ENCODE results near the gene EPN1. TPM values are rescaled to one million over a fixed set of nuclear protein-coding genes. Genes with fewer than 3 reads are reported as not detected.

The EPN1 gene
- total and polyA plus RNA-seq, 9 of the 15 experiments (the other 6 are each of a cell fraction or from before 2014, with no cell fraction given) = 0.08 to 138 (median 12.7) TPM

GRCh38 chr19:55638864-55639359 lies 36.1 kb upstream of the EPN1 start (continued):
- TF ChIP-seq CBX3 (IDR thresholded peaks at IDR 0.05; ENCODE audit: borderline replicate concordance in 1 of 2, low read length in 2 of 2) = peak in 1 of 2 experiments; percentile 84; a peak in 2 of 3 replicates
- TF ChIP-seq PCBP1 (IDR thresholded peaks at IDR 0.05; ENCODE audit: low read depth, low read length, poor library complexity, severe bottlenecking) = no peak
- no peak for TF ChIP-seq CAMTA2 (CRISPR knock-in tag; conservative IDR thresholded peaks at IDR 0.05)
- no peak for TF ChIP-seq MITF (IDR thresholded peaks at IDR 0.05)
- no peak for TF ChIP-seq SRF (CRISPR knock-in tag; IDR thresholded peaks at IDR 0.05)
- TF ChIP-seq KDM4B (IDR thresholded peaks at IDR 0.05; ENCODE audit: borderline replicate concordance in 2 of 2, low read depth in 1 of 2) = no peak
- TF ChIP-seq, protein P1, sequence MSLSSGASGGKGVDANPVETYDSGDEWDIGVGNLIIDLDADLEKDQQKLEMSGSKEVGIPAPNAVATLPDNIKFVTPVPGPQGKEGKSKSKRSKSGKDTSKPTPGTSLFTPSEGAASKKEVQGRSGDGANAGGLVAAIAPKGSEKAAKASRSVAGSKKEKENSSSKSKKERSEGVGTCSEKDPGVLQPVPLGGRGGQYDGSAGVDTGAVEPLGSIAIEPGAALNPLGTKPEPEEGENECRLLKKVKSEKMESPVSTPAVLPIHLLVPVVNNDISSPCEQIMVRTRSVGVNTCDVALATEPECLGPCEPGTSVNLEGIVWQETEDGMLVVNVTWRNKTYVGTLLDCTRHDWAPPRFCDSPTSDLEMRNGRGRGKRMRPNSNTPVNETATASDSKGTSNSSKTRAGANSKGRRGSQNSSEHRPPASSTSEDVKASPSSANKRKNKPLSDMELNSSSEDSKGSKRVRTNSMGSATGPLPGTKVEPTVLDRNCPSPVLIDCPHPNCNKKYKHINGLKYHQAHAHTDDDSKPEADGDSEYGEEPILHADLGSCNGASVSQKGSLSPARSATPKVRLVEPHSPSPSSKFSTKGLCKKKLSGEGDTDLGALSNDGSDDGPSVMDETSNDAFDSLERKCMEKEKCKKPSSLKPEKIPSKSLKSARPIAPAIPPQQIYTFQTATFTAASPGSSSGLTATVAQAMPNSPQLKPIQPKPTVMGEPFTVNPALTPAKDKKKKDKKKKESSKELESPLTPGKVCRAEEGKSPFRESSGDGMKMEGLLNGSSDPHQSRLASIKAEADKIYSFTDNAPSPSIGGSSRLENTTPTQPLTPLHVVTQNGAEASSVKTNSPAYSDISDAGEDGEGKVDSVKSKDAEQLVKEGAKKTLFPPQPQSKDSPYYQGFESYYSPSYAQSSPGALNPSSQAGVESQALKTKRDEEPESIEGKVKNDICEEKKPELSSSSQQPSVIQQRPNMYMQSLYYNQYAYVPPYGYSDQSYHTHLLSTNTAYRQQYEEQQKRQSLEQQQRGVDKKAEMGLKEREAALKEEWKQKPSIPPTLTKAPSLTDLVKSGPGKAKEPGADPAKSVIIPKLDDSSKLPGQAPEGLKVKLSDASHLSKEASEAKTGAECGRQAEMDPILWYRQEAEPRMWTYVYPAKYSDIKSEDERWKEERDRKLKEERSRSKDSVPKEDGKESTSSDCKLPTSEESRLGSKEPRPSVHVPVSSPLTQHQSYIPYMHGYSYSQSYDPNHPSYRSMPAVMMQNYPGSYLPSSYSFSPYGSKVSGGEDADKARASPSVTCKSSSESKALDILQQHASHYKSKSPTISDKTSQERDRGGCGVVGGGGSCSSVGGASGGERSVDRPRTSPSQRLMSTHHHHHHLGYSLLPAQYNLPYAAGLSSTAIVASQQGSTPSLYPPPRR (CRISPR knock-in tag; IDR thresholded peaks at IDR 0.05; ENCODE audit: borderline replicate concordance) = no peak
- TF ChIP-seq, protein P2, sequence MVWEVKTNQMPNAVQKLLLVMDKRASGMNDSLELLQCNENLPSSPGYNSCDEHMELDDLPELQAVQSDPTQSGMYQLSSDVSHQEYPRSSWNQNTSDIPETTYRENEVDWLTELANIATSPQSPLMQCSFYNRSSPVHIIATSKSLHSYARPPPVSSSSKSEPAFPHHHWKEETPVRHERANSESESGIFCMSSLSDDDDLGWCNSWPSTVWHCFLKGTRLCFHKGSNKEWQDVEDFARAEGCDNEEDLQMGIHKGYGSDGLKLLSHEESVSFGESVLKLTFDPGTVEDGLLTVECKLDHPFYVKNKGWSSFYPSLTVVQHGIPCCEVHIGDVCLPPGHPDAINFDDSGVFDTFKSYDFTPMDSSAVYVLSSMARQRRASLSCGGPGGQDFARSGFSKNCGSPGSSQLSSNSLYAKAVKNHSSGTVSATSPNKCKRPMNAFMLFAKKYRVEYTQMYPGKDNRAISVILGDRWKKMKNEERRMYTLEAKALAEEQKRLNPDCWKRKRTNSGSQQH (CRISPR knock-in tag; IDR thresholded peaks at IDR 0.05) = no peak
- no peak for TF ChIP-seq TSC22D4 (tag; IDR thresholded peaks at IDR 0.05)
- no peak for TF ChIP-seq ZNF354B (CRISPR knock-in tag; IDR thresholded peaks at IDR 0.05)
- no peak for TF ChIP-seq ZNF174 (CRISPR knock-in tag; IDR thresholded peaks at IDR 0.05)
- no peak for TF ChIP-seq NR1H2 (CRISPR knock-in tag; IDR thresholded peaks at IDR 0.05)
- TF ChIP-seq CC2D1A (IDR thresholded peaks at IDR 0.05) = peak; percentile 93
- no peak for TF ChIP-seq RBM14 (IDR thresholded peaks at IDR 0.05; ENCODE audit: borderline replicate concordance, insufficient read depth, low read depth, low read length)
- TF ChIP-seq SMAD3 (CRISPR knock-in tag; conservative IDR thresholded peaks at IDR 0.05) = no peak
- TF ChIP-seq EGR1 (conservative IDR thresholded peaks at IDR 0.05) = peak; percentile 18; the same call in 1 of the 2 replicates
- TF ChIP-seq SUPT5H (IDR thresholded peaks at IDR 0.05) = 0 out of 2 replicates have a peak, but pooled peaks have one; percentile 17
- no peak for TF ChIP-seq ATF1 (CRISPR knock-in tag; IDR thresholded peaks at IDR 0.05)
- no peak for TF ChIP-seq ATF1 (tag; IDR thresholded peaks at IDR 0.05)
- TF ChIP-seq ZNF408 (CRISPR knock-in tag; IDR thresholded peaks at IDR 0.05; ENCODE audit: low read depth) = no peak
- no peak for TF ChIP-seq NCOA6 (IDR thresholded peaks at IDR 0.05)
- TF ChIP-seq MTA2 (IDR thresholded peaks at IDR 0.05; ENCODE audit: low read depth) = no peak
- TF ChIP-seq ZNF121 (CRISPR knock-in tag; conservative IDR thresholded peaks at IDR 0.05) = peak; percentile 77
- TF ChIP-seq GABPB1 (CRISPR knock-in tag; IDR thresholded peaks at IDR 0.05) = 0 out of 2 replicates have a peak, but pooled peaks have one; percentile 32
